Ishikawa (cell line): ENCODE results near the gene DIP2C.

Experiments used
- EGR1 ChIP-seq: IDR thresholded peaks from 2 replicates; pipeline ENCODE4 v1.6.1; 2012
- EP300 ChIP-seq: IDR thresholded peaks from 2 replicates; pipeline ENCODE4 v1.6.1; 2012; ENCODE audit warnings: borderline replicate concordance
- MAX ChIP-seq: IDR thresholded peaks from 2 replicates; pipeline ENCODE4 v1.6.1; 2012
- RAD21 ChIP-seq: IDR thresholded peaks from 2 replicates; pipeline ENCODE4 v1.6.1; 2012; ENCODE audit warnings: low read depth
- REST ChIP-seq: IDR thresholded peaks from 2 replicates; pipeline ENCODE4 v1.6.1; 2012; ENCODE audit warnings: low read depth, mild to moderate bottlenecking
- TAF1 ChIP-seq: IDR thresholded peaks from 2 replicates; pipeline ENCODE4 v1.6.1; 2012; ENCODE audit warnings: low read depth, mild to moderate bottlenecking
- TEAD4 ChIP-seq: IDR thresholded peaks from 2 replicates; pipeline ENCODE4 v1.6.1; 2012
- YY1 ChIP-seq: IDR thresholded peaks from 2 replicates; pipeline ENCODE4 v1.6.1; 2012; ENCODE audit warnings: low read depth

GRCh38 chr10:536371-536925 lies 153.0 kb downstream of the DIP2C start:
- TF ChIP-seq EP300: no peak
- no peak for TF ChIP-seq TEAD4
- no peak for TF ChIP-seq YY1
- no peak for TF ChIP-seq RAD21
- no peak for TF ChIP-seq MAX
- no peak for TF ChIP-seq REST
- TF ChIP-seq TAF1: no peak
- TF ChIP-seq EGR1: no peak
